Germinal center (tissue), 1 donor: ENCODE measurements around the gene IP6K2.

ENCODE experiments used
- DNase-seq: peaks from one replicate; pipeline ENCODE4 v3.0.0; 2012; ENCODE audit warnings: mixed read lengths, low spot score

IP6K2 gene

GRCh38 chr3:48688737-48689075, 28.3 kb downstream of the IP6K2 start:
- DNase-seq = no peak

DNA sequence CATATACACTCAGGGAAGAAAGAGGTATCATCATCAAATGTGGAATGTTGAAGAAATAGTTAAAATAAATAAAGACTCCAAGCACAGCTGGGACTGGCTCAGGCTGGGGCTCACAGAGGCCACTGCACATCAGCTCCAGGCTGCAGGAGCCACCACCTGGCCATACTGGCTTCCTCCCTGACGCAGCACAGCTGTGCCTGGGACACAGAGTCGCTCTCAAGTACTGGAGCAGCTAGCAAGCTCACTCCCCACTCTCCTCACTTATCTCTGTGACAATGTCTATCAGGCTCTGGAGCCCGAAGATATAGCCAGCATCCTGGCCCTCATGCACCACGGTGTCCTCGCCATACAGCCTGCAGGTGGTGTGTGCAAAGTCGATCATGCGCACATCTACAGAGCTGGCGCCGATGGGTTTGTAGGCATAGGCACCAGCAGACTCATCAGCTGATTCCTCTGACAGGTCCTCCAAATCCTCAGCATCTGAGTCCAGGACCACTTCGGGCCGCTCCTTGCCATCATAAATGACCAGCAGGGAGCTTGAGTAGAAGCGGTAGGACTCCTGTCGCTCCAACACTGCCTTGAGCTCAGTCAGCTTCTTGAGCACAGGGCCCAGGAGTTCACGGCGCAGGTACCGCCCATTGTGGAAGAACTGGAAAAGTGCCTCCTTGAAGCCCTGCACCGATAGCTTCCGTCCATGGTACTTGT, 28.8 kb downstream of the IP6K2 start:
- DNase-seq = no peak

GRCh38 chr3:48687220-48687678, 29.8 kb downstream of the IP6K2 start:
- no peak for DNase-seq

- DNase-seq = no peak
Measured at GRCh38 chr3:48686538-48687219, 30.3 kb downstream of the IP6K2 start.

GRCh38 chr3:48685603-48686511, 31.2 kb downstream of the IP6K2 start, which contains the start of gene NCKIPSD:
Gene NCKIPSD (minus strand): TSS chr3:48685915. CDS start chr3:48685807, 108 bp downstream.
- DNase-seq = peak; percentile 97

- no peak for DNase-seq
Measured at GRCh38 chr3:48685293-48685602, 31.8 kb downstream of the IP6K2 start.

DNA sequence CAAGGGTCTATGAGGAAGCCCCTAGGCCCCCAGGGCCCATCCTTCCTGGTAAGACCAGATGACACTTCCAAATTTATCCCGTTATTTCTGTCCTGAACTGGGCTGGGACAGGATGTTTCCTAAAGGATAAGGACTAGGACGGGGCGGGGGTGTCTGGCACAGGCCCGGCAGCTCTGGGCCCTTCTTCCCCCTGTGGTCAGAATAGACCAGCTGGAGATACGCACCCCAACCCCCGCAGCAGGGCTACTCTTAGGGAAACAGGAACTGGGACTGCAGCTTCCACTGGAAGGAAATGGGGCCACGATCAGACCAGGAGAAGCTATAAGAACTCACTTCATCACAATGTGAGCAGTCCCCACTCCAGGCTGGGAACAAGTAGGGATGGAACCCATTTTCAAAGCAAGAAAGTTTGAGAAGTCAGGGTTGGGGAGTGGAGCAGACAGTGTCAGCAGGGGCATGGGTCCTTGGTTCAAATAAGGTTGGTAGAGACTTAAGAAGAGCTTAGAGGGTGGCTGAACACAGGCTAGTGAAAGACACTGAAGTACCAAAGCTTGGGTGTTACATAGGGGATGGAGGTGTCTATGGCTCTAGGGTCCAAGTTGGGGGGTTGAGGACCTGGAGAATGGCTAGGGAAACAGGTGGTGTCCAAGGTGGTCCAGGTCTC, 32.4 kb downstream of the IP6K2 start:
- DNase-seq = no peak

GRCh38 chr3:48684054-48684349, 33.0 kb downstream of the IP6K2 start:
- DNase-seq = no peak

- no peak for DNase-seq
Measured at GRCh38 chr3:48682786-48683185, 34.2 kb downstream of the IP6K2 start.

GRCh38 chr3:48681974-48682610, 34.9 kb downstream of the IP6K2 start:
- no peak for DNase-seq

GRCh38 chr3:48681541-48681880, 35.5 kb downstream of the IP6K2 start:
- DNase-seq = no peak

GRCh38 chr3:48680811-48681540, 36.0 kb downstream of the IP6K2 start:
- DNase-seq = no peak

- peak; percentile 55 for DNase-seq
Measured at GRCh38 chr3:48679411-48680391, 37.3 kb downstream of the IP6K2 start.

DNA sequence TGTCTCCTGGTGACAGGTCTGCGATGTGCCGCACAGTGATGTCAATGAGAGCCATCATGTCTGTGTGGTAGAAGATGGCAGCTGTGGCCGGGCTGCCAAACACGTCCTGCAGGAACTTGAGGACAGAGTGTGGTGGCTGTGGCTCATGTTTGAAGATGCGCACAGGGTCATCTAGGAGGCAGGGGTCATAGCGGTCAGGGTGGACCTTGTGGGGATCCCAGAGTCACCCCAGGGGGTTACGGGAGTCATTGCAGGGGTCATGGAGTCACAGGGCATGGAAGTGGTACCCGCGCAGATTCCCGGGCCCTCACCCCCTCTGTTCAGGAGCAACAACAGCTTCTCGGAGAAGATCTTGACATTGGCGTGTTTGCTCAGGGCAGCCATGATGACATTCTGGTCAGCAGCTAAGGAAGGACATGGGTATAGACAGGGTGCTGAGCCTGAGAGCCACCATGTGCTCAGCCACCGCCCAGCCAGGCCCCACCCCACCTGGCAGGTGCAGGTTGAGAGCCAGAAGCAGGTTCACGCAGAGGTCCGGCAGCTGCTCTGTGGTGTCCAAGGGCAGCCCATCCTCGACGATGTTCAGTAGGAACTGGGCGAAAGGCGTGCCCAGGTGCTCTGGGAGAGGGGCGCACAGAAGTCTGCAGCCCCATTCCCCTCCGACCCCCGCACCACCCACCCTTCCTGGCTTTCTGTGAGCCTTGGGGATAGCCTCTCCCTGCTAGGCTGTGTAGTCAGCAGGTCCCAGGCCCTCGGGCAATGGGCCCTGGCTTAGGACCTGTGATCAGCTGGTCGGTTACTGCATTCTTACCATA, 38.2 kb downstream of the IP6K2 start:
- DNase-seq = no peak

DNA sequence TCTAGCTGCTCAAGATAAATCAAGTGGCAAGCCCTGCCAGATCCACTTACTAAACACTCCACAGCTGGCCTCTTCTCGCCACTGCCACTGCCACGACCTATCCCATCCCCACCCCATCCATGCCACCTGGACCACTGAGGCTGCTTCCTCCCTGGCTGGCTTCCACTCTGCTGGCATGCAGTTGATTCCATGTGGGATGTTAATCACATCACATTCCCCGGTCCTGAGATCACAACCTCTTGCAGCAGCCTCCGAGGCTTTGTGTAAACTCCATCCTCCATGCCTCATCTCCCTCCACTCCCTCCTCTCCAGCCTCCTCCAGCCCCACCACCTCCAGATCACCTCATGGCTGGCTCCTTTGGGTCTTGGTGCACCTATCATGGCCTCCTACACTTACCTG, 39.0 kb downstream of the IP6K2 start:
- no peak for DNase-seq

DNA sequence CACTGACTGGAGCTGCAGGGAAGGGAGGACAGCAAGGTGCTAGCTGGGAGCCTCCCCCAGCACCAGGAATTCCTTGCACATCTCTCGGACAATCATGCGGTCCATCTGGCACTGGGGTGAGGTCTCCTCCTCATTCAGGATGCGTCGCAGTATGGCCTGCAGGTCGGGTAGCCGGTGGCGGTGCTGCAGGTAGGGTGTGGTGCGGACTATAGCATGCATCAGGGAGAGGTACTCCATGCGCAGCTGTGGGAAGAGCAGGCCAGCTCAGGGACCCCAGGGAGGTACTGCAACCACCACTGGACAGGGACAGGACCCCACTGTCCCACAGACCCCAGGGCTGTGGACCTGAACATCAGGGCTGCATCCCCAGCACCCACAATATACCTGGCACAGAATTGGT, 42.5 kb downstream of the IP6K2 start:
- DNase-seq = no peak

DNA sequence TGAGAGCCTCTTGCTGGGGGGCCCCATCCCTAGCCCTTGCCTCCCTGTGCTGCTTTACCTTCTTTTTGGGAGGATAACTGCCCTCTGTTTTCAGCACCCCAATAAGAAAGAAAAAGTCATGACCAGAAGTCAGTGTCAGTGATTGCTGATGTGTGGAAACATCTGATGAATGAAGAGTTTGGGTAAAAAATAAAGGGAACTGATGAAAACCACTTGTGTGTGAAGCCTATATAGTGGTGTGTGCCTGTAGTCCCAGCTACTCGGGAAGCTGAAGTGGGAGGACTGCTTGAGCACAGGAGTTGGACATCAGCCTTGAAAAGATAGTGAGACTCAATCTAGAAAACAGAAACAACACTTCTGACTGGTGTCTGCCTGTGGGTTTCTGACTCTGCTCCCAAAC, 44.5 kb downstream of the IP6K2 start:
- DNase-seq = no peak

GRCh38 chr3:48664929-48665328, 52.1 kb downstream of the IP6K2 start:
- no peak for DNase-seq

GRCh38 chr3:48664313-48664644, 52.7 kb downstream of the IP6K2 start:
- no peak for DNase-seq
